Measurements from ENCODE around the gene UMODL1. TPM values are rescaled to one million over a fixed set of nuclear protein-coding genes. Genes with fewer than 3 reads are reported as not detected.

Gene UMODL1
- total and polyA plus RNA-seq, 4 donors = 0.10 to 0.28 (median 0.14) TPM; not detected in 1

DNA sequence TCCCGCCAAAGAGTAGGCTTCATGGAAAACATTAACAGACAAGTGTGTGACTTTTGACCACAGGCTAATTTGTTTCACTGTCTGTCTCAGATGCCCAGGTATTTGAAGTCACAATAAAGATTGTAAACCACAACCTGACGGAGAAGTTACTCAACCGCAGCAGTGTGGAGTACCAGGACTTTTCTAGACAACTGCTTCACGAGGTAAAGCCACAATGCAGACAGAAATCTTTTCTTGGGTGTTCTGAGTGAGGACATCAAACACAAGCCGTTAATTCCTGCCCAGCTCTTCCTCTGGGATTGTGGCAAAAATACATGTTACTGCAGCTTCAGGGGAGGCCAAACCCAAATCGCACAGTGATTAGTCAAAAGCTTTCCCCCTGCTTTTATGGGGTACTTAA is 31.0 kb downstream of the UMODL1 start:
- peaks cover 0 to 1% (median 0%) of the 10 kb centered on the region in 5 donors for H3K4me1 ChIP-seq (ENCODE audit: control insufficient read depth in 5 of 5, insufficient read depth in 5 of 5, low read length in 5 of 5)
- 74 to 75% methylated on average over 6 of the region's 6 CpGs for WGBS, 2 donors

GRCh38 chr21:42102526-42102925 is 31.4 kb downstream of the UMODL1 start:
- Histone ChIP-seq H3K27me3 (ENCODE audit: control insufficient read depth in 3 of 3, insufficient read depth in 3 of 3, low read length in 2 of 3) (no peaks in the 10 kb centered on the region), H3K4me3 (no peak overlapping the region), H3K9me3 (ENCODE audit: control insufficient read depth in 4 of 4, insufficient read depth in 3 of 4, low read length in 3 of 4) (no peaks in the 10 kb centered on the region), H3K27ac (ENCODE audit: low read depth in 1 of 2, low read length in 1 of 2) (no peak overlapping the region), H3K36me3 (ENCODE audit: control insufficient read depth in 4 of 4, insufficient read depth in 4 of 4, low read length in 4 of 4) (no peaks in the 10 kb centered on the region), H3K4me1 (ENCODE audit: control insufficient read depth in 5 of 5, insufficient read depth in 5 of 5, low read length in 5 of 5) (no peaks in the 10 kb centered on the region), H3K9ac (ENCODE audit: insufficient read depth in 1 of 2, low read length in 2 of 2) (no peak overlapping the region)
- TF ChIP-seq CTCF (IDR thresholded peaks at IDR 0.05; ENCODE audit: control extremely low read depth, extremely low read depth) = no peak
- DNase-seq (no peak), ATAC-seq (ENCODE audit: insufficient read depth, low FRiP score) (no peak)
- WGBS, 2 donors = 88 to 89% methylated on average over 5 of the region's 5 CpGs

More for the DNA sequence above, 31.0 kb downstream of the UMODL1 start:
- H3K9me3 ChIP-seq (ENCODE audit: control insufficient read depth in 4 of 4, insufficient read depth in 3 of 4, low read length in 3 of 4) = no peaks in the 10 kb centered on the region
- ATAC-seq (ENCODE audit: insufficient read depth, low FRiP score) = no peak
- no peaks in the 10 kb centered on the region for H3K36me3 ChIP-seq (ENCODE audit: control insufficient read depth in 4 of 4, insufficient read depth in 4 of 4, low read length in 4 of 4)
- H3K9ac ChIP-seq (ENCODE audit: insufficient read depth in 1 of 2, low read length in 2 of 2) = no peak overlapping the region
- H3K4me3 ChIP-seq = no peak overlapping the region
- no peak overlapping the region for H3K27ac ChIP-seq (ENCODE audit: low read depth in 1 of 2, low read length in 1 of 2)
- DNase-seq = no peak
- no peaks in the 10 kb centered on the region for H3K27me3 ChIP-seq (ENCODE audit: control insufficient read depth in 3 of 3, insufficient read depth in 3 of 3, low read length in 2 of 3)
- no peak for TF ChIP-seq CTCF (IDR thresholded peaks at IDR 0.05; ENCODE audit: control extremely low read depth, extremely low read depth)

DNA sequence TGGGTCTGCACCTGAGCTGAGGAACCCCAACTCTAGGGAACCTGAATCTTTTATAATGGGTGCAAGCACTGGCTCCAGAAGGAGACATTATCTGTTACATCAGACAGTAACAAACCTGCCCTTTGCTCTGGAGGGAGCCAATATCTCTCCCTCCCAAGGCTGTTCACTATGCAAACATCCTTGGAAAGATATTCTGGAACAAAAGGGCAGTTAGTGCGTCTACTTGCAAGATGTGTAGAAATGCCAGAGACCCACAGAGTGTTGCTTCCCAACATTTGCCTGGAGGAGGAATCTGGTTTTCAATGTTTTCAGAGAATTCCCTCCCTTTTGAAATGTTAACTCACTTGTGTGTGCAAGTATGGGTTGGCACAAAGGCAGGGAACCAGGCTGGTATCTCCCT is 31.9 kb downstream of the UMODL1 start:
- Histone ChIP-seq H3K27ac (ENCODE audit: low read depth in 1 of 2, low read length in 1 of 2) (no peak overlapping the region), H3K4me3 (no peak overlapping the region), H3K4me1 (ENCODE audit: control insufficient read depth in 5 of 5, insufficient read depth in 5 of 5, low read length in 5 of 5) (no peaks in the 10 kb centered on the region), H3K9me3 (ENCODE audit: control insufficient read depth in 4 of 4, insufficient read depth in 3 of 4, low read length in 3 of 4) (no peaks in the 10 kb centered on the region), H3K27me3 (ENCODE audit: control insufficient read depth in 3 of 3, insufficient read depth in 3 of 3, low read length in 2 of 3) (no peaks in the 10 kb centered on the region), H3K9ac (ENCODE audit: insufficient read depth in 1 of 2, low read length in 2 of 2) (no peak overlapping the region), H3K36me3 (ENCODE audit: control insufficient read depth in 4 of 4, insufficient read depth in 4 of 4, low read length in 4 of 4) (no peaks in the 10 kb centered on the region)
- no peak for DNase-seq
- no peak for TF ChIP-seq CTCF (IDR thresholded peaks at IDR 0.05; ENCODE audit: control extremely low read depth, extremely low read depth)
- no peak for ATAC-seq (ENCODE audit: insufficient read depth, low FRiP score)
- WGBS, 2 donors = 75 to 94% methylated on average over 1 of the region's 1 CpG

DNA sequence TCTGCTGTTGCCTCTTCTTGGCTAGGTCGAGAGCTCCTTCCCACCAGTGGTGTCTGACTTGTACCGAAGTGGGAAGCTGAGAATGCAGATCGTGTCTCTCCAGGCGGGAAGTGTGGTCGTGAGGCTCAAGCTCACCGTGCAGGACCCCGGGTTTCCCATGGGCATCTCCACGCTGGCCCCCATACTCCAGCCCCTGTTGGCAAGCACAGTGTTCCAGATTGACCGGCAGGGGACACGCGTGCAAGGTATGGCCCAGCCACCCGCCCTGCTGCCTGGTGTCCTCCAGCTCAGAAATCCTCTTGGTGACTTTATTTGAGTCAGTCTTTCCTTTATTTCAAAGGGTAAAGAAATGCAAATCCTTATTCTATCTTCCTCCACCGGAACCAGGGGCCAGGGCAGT is 32.7 kb downstream of the UMODL1 start:
- Histone ChIP-seq H3K4me1 (ENCODE audit: control insufficient read depth in 5 of 5, insufficient read depth in 5 of 5, low read length in 5 of 5) (no peaks in the 10 kb centered on the region), H3K9me3 (ENCODE audit: control insufficient read depth in 4 of 4, insufficient read depth in 3 of 4, low read length in 3 of 4) (no peaks in the 10 kb centered on the region), H3K9ac (ENCODE audit: insufficient read depth in 1 of 2, low read length in 2 of 2) (no peak overlapping the region), H3K27ac (ENCODE audit: low read depth in 1 of 2, low read length in 1 of 2) (no peak overlapping the region), H3K27me3 (ENCODE audit: control insufficient read depth in 3 of 3, insufficient read depth in 3 of 3, low read length in 2 of 3) (no peaks in the 10 kb centered on the region), H3K4me3 (no peak overlapping the region), H3K36me3 (ENCODE audit: control insufficient read depth in 4 of 4, insufficient read depth in 4 of 4, low read length in 4 of 4) (no peaks in the 10 kb centered on the region)
- no peak for DNase-seq
- WGBS, 2 donors = 90 to 91% methylated on average over 13 of the region's 13 CpGs
- no peak for TF ChIP-seq CTCF (IDR thresholded peaks at IDR 0.05; ENCODE audit: control extremely low read depth, extremely low read depth)
- no peak for ATAC-seq (ENCODE audit: insufficient read depth, low FRiP score)

All from lung (tissue), 12 donors.